Ovary (tissue), 9 donors: ENCODE data around the gene C15orf39. TPM values are rescaled to one million over a fixed set of nuclear protein-coding genes. Genes with fewer than 3 reads are reported as not detected.

Source experiments
- DNase-seq, 5 donors: peaks; one replicate each; pipeline ENCODE4 v3.0.0-alpha.2; 2019 to 2020
- H3K27ac ChIP-seq, 2 donors: fragments of 200-600 bp; one replicate each; pipeline versions ENCODE4 v1.5.1 to v1.8.0; 2019 to 2022
- H3K27me3 ChIP-seq: fragments of 200-600 bp; one replicate; pipeline ENCODE4 v1.8.0; 2022
- H3K36me3 ChIP-seq: fragments of 200-600 bp; sonication (generic); one replicate; pipeline ENCODE4 v1.5.1; 2019
- H3K4me1 ChIP-seq: one replicate; pipeline ENCODE4 v1.8.1; 2013; ENCODE audit warnings: mild to moderate bottlenecking, moderate library complexity; ENCODE audit not compliant: insufficient read depth
- H3K4me3 ChIP-seq: fragments of 200-600 bp; sonication (generic); one replicate; pipeline ENCODE4 v1.5.1; 2017
- H3K9me3 ChIP-seq, 2 donors: fragments of 200-600 bp in 1 of 2; sonication (generic) in 1 of 2; one replicate each; pipeline versions ENCODE4 v1.5.1 to v1.8.1; 2013 to 2019; ENCODE audit warnings: mild to moderate bottlenecking in 1 of 2, moderate library complexity in 1 of 2
- CTCF ChIP-seq, 3 donors: fragments of 450-650 bp in 2 of 3; fragments of 200-600 bp in 1 of 3; IDR thresholded peaks; one replicate each; pipeline versions ENCODE4 v1.5.1 to v1.8.0; 2016 to 2022; ENCODE audit warnings: antibody characterized with exemption in 3 of 3, mild to moderate bottlenecking in 1 of 3
- EP300 ChIP-seq: sonication (generic); formaldehyde crosslinking; IDR thresholded peaks from one replicate; pipeline ENCODE4 v1.6.1; 2017; ENCODE audit warnings: antibody characterized with exemption
- POLR2A ChIP-seq: fragments of 450-650 bp; IDR thresholded peaks from one replicate; pipeline ENCODE4 v1.6.1; 2017; ENCODE audit warnings: antibody characterized with exemption, mild to moderate bottlenecking, moderate library complexity
- WGBS, 3 donors: extraction: QIAGEN DNeasy Blood & Tissue Kit in 1 of 3; methylation state at CpG; one replicate each; pipeline versions ENCODE4 v1.1.5 to v1.1.7; 2013 to 2017; 5-methylcytosine and 5-hydroxymethylcytosine counted together
- intact Hi-C, 4 donors: fragments of 100-400 bp; cut with DNase I; formaldehyde crosslinking; loops; one replicate each; pipeline versions ENCODE4 v1.11.0 to v1.15.1; 2022 to 2023
- polyA plus RNA-seq, 2 donors: library from polyadenylated mRNA; stranded (reverse); fragments of 200-250 nt in 1 of 2; fragments of 350-450 nt in 1 of 2; fragmentation: Illumina TruSeq in 1 of 2; extraction: RNeasy Lipid Tissue Mini Kit (QIAGEN cat#74804) in 1 of 2; gene quantifications; one replicate each; pipeline ENCODE4 v1.2.3, GENCODE V29; 2013 to 2014
- total RNA-seq, 7 donors: library from RNA; depleted of rRNA in 2 of 7; stranded (reverse); fragments of >200 nt in 2 of 7; fragmentation: NEBNext Ultra II Directional in 3 of 7; extraction: Animal tissue kit (Norgen Biotek cat#: 25700) in 3 of 7; gene quantifications; one replicate each; pipeline versions ENCODE4 v1.1.0 to v1.2.4, GENCODE V29; 2016 to 2023
- donor health status: DM: no; HTN: no; CAD: no; lungs with moderate emphysema.
- donor health status: DM: no; HTN: no; CAD: no.
- donor health status: Bipolar disorder and iron deficiency.
- donor health status: DM: yes; HTN: yes; CAD: no.
- donor health status: DM: no; HTN: no; CAD: no.
- donor health status: DM: yes; HTN: yes; CAD: no.

The C15orf39 gene
- total and polyA plus RNA-seq, 9 donors = 4.8 to 66.1 (median 39.2) TPM

GRCh38 chr15:75228787-75229186 is 27.1 kb downstream of the C15orf39 start:
- no peaks in the 10 kb centered on the region for H3K27me3 ChIP-seq
- no peak for TF ChIP-seq POLR2A
- no peak for TF ChIP-seq EP300
- TF ChIP-seq CTCF (IDR thresholded peaks at IDR 0.05) = no peak
- no peak overlapping the region for H3K4me3 ChIP-seq
- H3K4me1 ChIP-seq = no peaks in the 10 kb centered on the region
- no peaks in the 10 kb centered on the region for H3K9me3 ChIP-seq
- WGBS, 3 donors = 75 to 80% (median 77%) methylated on average over 9 of the region's 9 CpGs
- no peaks in the 10 kb centered on the region for H3K36me3 ChIP-seq
- DNase-seq = peak in 2 of 5 donors; percentile 14 to 21
- intact Hi-C loops = no loop called here
- no peak overlapping the region for H3K27ac ChIP-seq

- Histone ChIP-seq H3K4me1 (no peaks in the 10 kb centered on the region), H3K4me3 (no peak overlapping the region), H3K36me3 (no peaks in the 10 kb centered on the region), H3K27ac (no peak overlapping the region), H3K9me3 (no peaks in the 10 kb centered on the region), H3K27me3 (no peaks in the 10 kb centered on the region)
- TF ChIP-seq EP300 (no peak), CTCF (IDR thresholded peaks at IDR 0.05) (no peak), POLR2A (no peak)
- intact Hi-C loops = loop anchor here in 2 of 4 donors (10.0 kb wide), 2 partner anchors 85 to 95 kb away; no protein-coding TSS in a partner anchor
- peak in 1 of 5 donors; percentile 29 for DNase-seq
- 84 to 88% (median 86%) methylated on average over 19 to 21 of the region's 21 CpGs for WGBS, 3 donors
These were observed 27.7 kb downstream of the C15orf39 start for GRCh38 chr15:75229191-75230015.

- Histone ChIP-seq H3K4me1 (no peaks in the 10 kb centered on the region), H3K27ac (no peak overlapping the region), H3K36me3 (no peaks in the 10 kb centered on the region), H3K9me3 (no peaks in the 10 kb centered on the region), H3K4me3 (no peak overlapping the region), H3K27me3 (no peaks in the 10 kb centered on the region)
- no peak for DNase-seq
- 70 to 76% (median 72%) methylated on average over 2 of the region's 2 CpGs for WGBS, 3 donors
- no peak for TF ChIP-seq CTCF (IDR thresholded peaks at IDR 0.05)
- TF ChIP-seq POLR2A = no peak
- no peak for TF ChIP-seq EP300
- intact Hi-C loops = loop anchor here in 2 of 4 donors (10.0 kb wide), 2 partner anchors 85 to 95 kb away; no protein-coding TSS in a partner anchor
These were observed 28.3 kb downstream of the C15orf39 start for GRCh38 chr15:75230016-75230343.

GRCh38 chr15:75230551-75231371 is 29.1 kb downstream of the C15orf39 start:
- no peaks in the 10 kb centered on the region for H3K4me1 ChIP-seq
- H3K36me3 ChIP-seq = no peaks in the 10 kb centered on the region
- no peak for DNase-seq
- no peak overlapping the region for H3K4me3 ChIP-seq
- intact Hi-C loops = loop anchor here in 2 of 4 donors (10.0 kb wide), 2 partner anchors 84 to 94 kb away; no protein-coding TSS in a partner anchor
- H3K9me3 ChIP-seq = no peaks in the 10 kb centered on the region
- 74 to 77% (median 74%) methylated on average over 16 of the region's 16 CpGs for WGBS, 3 donors
- TF ChIP-seq EP300 = no peak
- no peak for TF ChIP-seq POLR2A
- no peak for TF ChIP-seq CTCF (IDR thresholded peaks at IDR 0.05)
- H3K27me3 ChIP-seq = no peaks in the 10 kb centered on the region
- no peak overlapping the region for H3K27ac ChIP-seq
